ENCODE measurements around the gene PTN. TPM values are rescaled to one million over a fixed set of nuclear protein-coding genes. Genes with fewer than 3 reads are reported as not detected.
"Not testable (repeated sequence)": the region's sequence is repeated elsewhere in the genome, so short reads cannot be mapped to it uniquely, and the experiment has no call there.

Gene PTN
- total and polyA plus RNA-seq, 10 of the 15 experiments (the other 5 are each of a cell fraction or from before 2014, with no cell fraction given), result 0.09 to 1.2 (median 0.13) TPM; not detected in 7

GRCh38 chr7:137241655-137242360 is 101.7 kb downstream of the PTN start (continued):
- TF ChIP-seq BACH1 (IDR thresholded peaks at IDR 0.05; ENCODE audit: borderline replicate concordance), result no peak
- no peak for TF ChIP-seq CUX1 (IDR thresholded peaks at IDR 0.05; ENCODE audit: insufficient replicate concordance, low read depth, low read length)
- TF ChIP-seq NFYB (IDR thresholded peaks at IDR 0.05; ENCODE audit: insufficient read depth, low read depth, low read length), result no peak
- TF ChIP-seq PAX8 (IDR thresholded peaks at IDR 0.05), result no peak

GRCh38 chr7:137239186-137239585 is 104.3 kb downstream of the PTN start:
- ATAC-seq; intact Hi-C loops (cut with micrococcal nuclease; ENCODE audit: unreplicated experiment); in situ Hi-C loops (cut with MboI): not testable (repeated sequence)

More at GRCh38 chr7:137239186-137239585, 104.3 kb downstream of the PTN start:
- SMC1A ChIA-PET (ENCODE audit: uncharacterized antibody, unreplicated experiment); H2AFZ ChIP-seq (ENCODE audit: control insufficient read depth, low read depth, low read length); H3K27ac ChIP-seq (ENCODE audit: control insufficient read depth, insufficient read depth); H3K27me3 ChIP-seq (replicated peaks in 1 of 2; ENCODE audit: control insufficient read depth in 2 of 2, insufficient read depth in 2 of 2, low read length in 1 of 2); FAIRE-seq; H3K9me3 ChIP-seq (replicated peaks; ENCODE audit: control insufficient read depth, insufficient read depth, low read length); H3K36me3 ChIP-seq (ENCODE audit: control insufficient read depth in 2 of 2, insufficient read depth in 2 of 2, low read length in 1 of 2); H4K20me1 ChIP-seq (ENCODE audit: control insufficient read depth, insufficient read depth); H3K4me2 ChIP-seq (ENCODE audit: control insufficient read depth, insufficient read depth); H3K9ac ChIP-seq (ENCODE audit: control insufficient read depth, insufficient read depth, low read length); H3K4me1 ChIP-seq (ENCODE audit: control insufficient read depth, insufficient read depth, low read length); RAD21 ChIA-PET (ENCODE audit: unreplicated experiment); H3K4me3 ChIP-seq; H3K79me2 ChIP-seq (ENCODE audit: control insufficient read depth, insufficient read depth, low read length); POLR2A ChIA-PET; DNase-seq (ENCODE audit: low read depth, low spot score); BruUV-seq (replicated peaks): not testable (repeated sequence)
- CTCF ChIA-PET, result interaction anchor here (0.6 kb wide), 1 partner anchor 38 kb away, joined by 3 read pairs; no protein-coding TSS in a partner anchor
- WGBS (ENCODE audit: insufficient coverage, insufficient replicate concordance, low lambda C conversion rate, missing lambda C conversion rate), result 59% methylated on average over 3 of the region's 3 CpGs
